Astrocyte of the spinal cord (primary cell): Measurements from ENCODE around the gene VRK1.

ENCODE experiments used
- DNase-seq: peaks from one replicate; pipeline ENCODE4 v3.0.0; 2011; ENCODE audit warnings: low read depth, low spot score
- H3K4me3 ChIP-seq: 2 replicates; pipeline ENCODE4 v1.5.1; 2011; ENCODE audit warnings: low read depth, mild to moderate bottlenecking, low read length, moderate library complexity
- CTCF ChIP-seq: IDR thresholded peaks from 2 replicates; pipeline ENCODE4 v1.5.1; 2012; ENCODE audit warnings: low read depth, mild to moderate bottlenecking, low read length, inconsistent platforms
- in situ Hi-C: cut with HindIII; loops from 2 replicates; pipeline ENCODE4 v1.10.0; 2017; ENCODE audit warnings: low sequenced_read_pairs

The VRK1 gene

GRCh38 chr14:96920820-96921219, 123.6 kb downstream of the VRK1 start:
- TF ChIP-seq CTCF: no peak
- in situ Hi-C loops: no loop called here
- no peak for DNase-seq
- no peak overlapping the region for H3K4me3 ChIP-seq

GRCh38 chr14:96922986-96923385, 125.8 kb downstream of the VRK1 start:
- in situ Hi-C loops: no loop called here
- no peak overlapping the region for H3K4me3 ChIP-seq
- TF ChIP-seq CTCF: no peak
- DNase-seq: no peak

- DNase-seq: no peak
Observed at GRCh38 chr14:96925422-96925821, 128.2 kb downstream of the VRK1 start.

GRCh38 chr14:96926001-96926400, 128.8 kb downstream of the VRK1 start:
- no peak overlapping the region for H3K4me3 ChIP-seq
- in situ Hi-C loops: no loop called here
- no peak for TF ChIP-seq CTCF
- DNase-seq: no peak

More at GRCh38 chr14:96925422-96925821, 128.2 kb downstream of the VRK1 start:
- TF ChIP-seq CTCF: no peak
- in situ Hi-C loops: no loop called here
- H3K4me3 ChIP-seq: no peak overlapping the region

- no peak for DNase-seq
- H3K4me3 ChIP-seq: no peak overlapping the region
- in situ Hi-C loops: no loop called here
- TF ChIP-seq CTCF: no peak
Observed at GRCh38 chr14:96928779-96929380, 131.7 kb downstream of the VRK1 start.

GRCh38 chr14:96929950-96930349, 132.8 kb downstream of the VRK1 start:
- H3K4me3 ChIP-seq: no peak overlapping the region
- no peak for TF ChIP-seq CTCF
- in situ Hi-C loops: no loop called here
- DNase-seq: no peak
